T-cell (primary cell): Measurements from ENCODE around the gene SPPL3. TPM values are rescaled to one million over a fixed set of nuclear protein-coding genes. Genes with fewer than 3 reads are reported as not detected.

ENCODE experiments used
- ATAC-seq, 4 experiments: fragments of 200-7000 bp in 3 of 4; fragments of 150-1000 bp in 1 of 4; cut with Tn5 transposase; replicated peaks in 1 of 4; 1 replicate in 3 of 4; 2 replicates in 1 of 4; pipeline ENCODE4 v1.10.0; 2021; ENCODE audit warnings: moderate library complexity in 3 of 4, mild to moderate bottlenecking in 2 of 4, moderate number of reproducible peaks in 1 of 4
- CTCF ChIA-PET, 2 donors: fragments of 300-600 bp; sonication (Branson Sonifier 250); formaldehyde crosslinking; loops; one replicate each; lab custom pipeline; 2022; ENCODE audit warnings: antibody characterized with exemption in 2 of 2; lab: Charles Lee
- POLR2A ChIA-PET, 2 donors: fragments of 300-600 bp; sonication (Branson Sonifier 250); formaldehyde crosslinking; loops; one replicate each; lab custom pipeline; 2022; ENCODE audit warnings: antibody characterized with exemption in 2 of 2; lab: Charles Lee
- DNase-seq, 35 experiments: peaks; one replicate each; pipeline versions ENCODE4 v3.0.0 to v3.0.0-alpha.2; 2013 to 2023
- H3K27ac ChIP-seq: one replicate; pipeline ENCODE4 v1.5.1; 2013; ENCODE audit warnings: low read length
- H3K27me3 ChIP-seq, 2 experiments: replicated peaks in 1 of 2; 1 replicate in 1 of 2; 2 replicates in 1 of 2; pipeline versions ENCODE4 v1.6.1 to v1.7.0; 2013; ENCODE audit warnings: low read length in 1 of 2, mixed read lengths in 1 of 2; ENCODE audit not compliant: control insufficient read depth in 2 of 2, insufficient read depth in 2 of 2; ENCODE audit errors: extremely low read depth in 1 of 2
- H3K36me3 ChIP-seq, 2 donors: 1 replicate in 1 of 2; 2 replicates in 1 of 2; pipeline versions ENCODE4 v1.6.1 to v1.7.0; 2013; ENCODE audit warnings: low read length in 1 of 2; ENCODE audit not compliant: control insufficient read depth in 2 of 2, insufficient read depth in 1 of 2; ENCODE audit errors: extremely low read depth in 1 of 2
- H3K4me1 ChIP-seq, 2 experiments: 1 replicate in 1 of 2; 2 replicates in 1 of 2; pipeline versions ENCODE4 v1.6.1 to v1.7.0; 2013; ENCODE audit warnings: low read length in 2 of 2, mixed read lengths in 1 of 2; ENCODE audit not compliant: insufficient read depth in 2 of 2, control insufficient read depth in 1 of 2; ENCODE audit errors: extremely low read depth in 1 of 2
- H3K4me3 ChIP-seq, 2 donors: 1 replicate in 1 of 2; 2 replicates in 1 of 2; pipeline versions ENCODE4 v1.5.1 to v1.7.0; 2013; ENCODE audit warnings: mild to moderate bottlenecking in 2 of 2, low read length in 1 of 2, moderate library complexity in 1 of 2; ENCODE audit not compliant: control insufficient read depth in 1 of 2; ENCODE audit errors: extremely low read depth in 1 of 2
- H3K9me3 ChIP-seq: 2 replicates; pipeline ENCODE4 v1.7.0; 2013
- H3K27ac Mint-ChIP-seq, 2 donors: one replicate each; pipeline ENCODE4 v1.8.0; 2020 to 2021; ENCODE audit warnings: mild to moderate bottlenecking in 2 of 2, mixed read lengths in 2 of 2
- H3K27me3 Mint-ChIP-seq, 2 donors: one replicate each; pipeline ENCODE4 v1.8.0; 2021 to 2022; ENCODE audit warnings: mixed read lengths in 2 of 2
- H3K36me3 Mint-ChIP-seq: one replicate; pipeline ENCODE4 v1.8.0; 2021; ENCODE audit warnings: mixed read lengths
- H3K4me1 Mint-ChIP-seq, 3 donors: one replicate each; pipeline ENCODE4 v1.8.0; 2020 to 2022; ENCODE audit warnings: mixed read lengths in 3 of 3, mild to moderate bottlenecking in 1 of 3
- H3K4me3 Mint-ChIP-seq, 3 donors: one replicate each; pipeline ENCODE4 v1.8.0; 2020 to 2022; ENCODE audit warnings: mild to moderate bottlenecking in 3 of 3, mixed read lengths in 3 of 3, moderate library complexity in 3 of 3
- H3K9me3 Mint-ChIP-seq, 3 donors: one replicate each; pipeline ENCODE4 v1.8.0; 2020 to 2022; ENCODE audit warnings: mixed read lengths in 3 of 3
- WGBS: methylation state at CpG from one replicate; pipeline ENCODE4 v1.1.5; 2013; ENCODE audit warnings: missing lambda C conversion rate; ENCODE audit not compliant: insufficient coverage; 5-methylcytosine and 5-hydroxymethylcytosine counted together
- total RNA-seq, 35 experiments: library from RNA in 6 of 35; stranded (reverse) in 6 of 35; fragments of 120-200 nt in 1 of 35; gene quantifications; one replicate each; pipeline versions ENCODE4 v1.2.1 to v1.2.4 and lab custom pipeline; 2013 to 2026

Gene SPPL3
- total RNA-seq, 5 donors from 2014 or later (not counting 1 experiment from before 2014, with no cell fraction given) = 36.5 to 46.6 (median 41.8) TPM

DNA sequence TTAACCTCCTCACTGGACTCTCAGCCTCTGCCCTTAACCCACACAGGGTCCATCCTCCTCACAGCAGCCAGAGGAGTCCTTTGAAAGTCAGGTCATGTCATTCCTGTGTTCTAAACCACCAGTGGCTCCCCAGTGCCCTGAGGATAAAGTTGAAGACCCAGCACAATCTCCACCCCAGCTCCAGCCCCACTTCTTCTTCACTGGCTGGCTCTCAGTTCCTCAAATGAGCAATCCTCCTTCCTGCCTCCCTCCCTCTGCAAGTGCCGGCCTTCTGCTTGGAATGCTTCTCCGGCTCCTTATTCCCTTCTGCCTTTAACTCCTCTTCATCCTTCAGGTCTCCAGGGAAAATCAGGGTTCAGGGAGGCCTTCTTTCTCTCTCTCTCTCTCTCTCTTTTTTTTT, 32.0 kb upstream of the SPPL3 start:
- Histone ChIP-seq H3K9me3 (no peaks in the 10 kb centered on the region), H3K27me3 (peaks cover 0 to 18% of the 10 kb centered on the region in 2 experiments), H3K36me3 (no peaks in the 10 kb centered on the region), H3K4me1 (no peaks in the 10 kb centered on the region), H3K4me3 (no peak overlapping the region), H3K27ac (no peak overlapping the region)
- H3K36me3 Mint-ChIP-seq = no peaks in the 10 kb centered on the region
- WGBS = 39% methylated on average over 2 of the region's 2 CpGs
- no peaks in the 10 kb centered on the region for H3K9me3 Mint-ChIP-seq
- H3K4me1 Mint-ChIP-seq = no peaks in the 10 kb centered on the region
- H3K27me3 Mint-ChIP-seq = peaks cover 5 to 8% of the 10 kb centered on the region in 2 donors
- H3K27ac Mint-ChIP-seq = no peak overlapping the region
- POLR2A ChIA-PET = no interaction called here
- ATAC-seq = no peak
- CTCF ChIA-PET = interaction anchor here in 1 of 2 donors (0.6 kb wide), 2 partner anchors 27 to 377 kb away, joined by 3 to 5 read pairs; no protein-coding TSS in a partner anchor
- no peak overlapping the region for H3K4me3 Mint-ChIP-seq
- DNase-seq = peak in 1 of 35 experiments; percentile 9

DNA sequence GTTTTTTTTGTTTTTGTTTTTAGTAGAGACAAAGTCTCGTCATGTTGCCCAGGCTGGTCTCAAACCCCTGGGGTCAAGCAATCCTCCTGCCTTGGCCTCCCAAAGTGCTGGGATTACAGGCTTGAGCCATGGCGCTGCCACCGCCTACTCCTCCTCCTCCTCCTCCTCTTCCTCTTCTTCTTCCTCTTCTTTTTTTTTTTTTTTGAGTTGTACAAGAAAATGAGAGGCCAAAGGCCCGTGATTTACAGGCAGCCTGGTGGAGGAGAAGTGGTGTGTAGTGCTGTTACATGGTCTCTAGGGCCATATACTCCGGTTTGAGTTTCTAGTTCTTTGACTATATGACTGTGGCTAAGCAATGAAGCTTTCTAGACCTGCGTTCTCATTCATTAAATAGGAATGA, 29.6 kb upstream of the SPPL3 start:
- no peak overlapping the region for H3K27ac ChIP-seq
- no CpG with 5 or more reads among the region's 6 CpGs for WGBS
- Mint-ChIP-seq H3K9me3 (no peaks in the 10 kb centered on the region), H3K4me3 (no peak overlapping the region), H3K4me1 (no peaks in the 10 kb centered on the region), H3K27ac (no peak overlapping the region), H3K27me3 (peaks cover 5 to 8% of the 10 kb centered on the region in 2 donors), H3K36me3 (no peaks in the 10 kb centered on the region)
- ATAC-seq = no peak
- no peak overlapping the region for H3K4me3 ChIP-seq
- ChIA-PET POLR2A (no interaction called here), CTCF (no interaction called here)
- H3K9me3 ChIP-seq = no peaks in the 10 kb centered on the region
- no peaks in the 10 kb centered on the region for H3K4me1 ChIP-seq
- no peaks in the 10 kb centered on the region for H3K36me3 ChIP-seq
- H3K27me3 ChIP-seq = peaks cover 0 to 15% of the 10 kb centered on the region in 2 experiments
- no peak for DNase-seq

DNA sequence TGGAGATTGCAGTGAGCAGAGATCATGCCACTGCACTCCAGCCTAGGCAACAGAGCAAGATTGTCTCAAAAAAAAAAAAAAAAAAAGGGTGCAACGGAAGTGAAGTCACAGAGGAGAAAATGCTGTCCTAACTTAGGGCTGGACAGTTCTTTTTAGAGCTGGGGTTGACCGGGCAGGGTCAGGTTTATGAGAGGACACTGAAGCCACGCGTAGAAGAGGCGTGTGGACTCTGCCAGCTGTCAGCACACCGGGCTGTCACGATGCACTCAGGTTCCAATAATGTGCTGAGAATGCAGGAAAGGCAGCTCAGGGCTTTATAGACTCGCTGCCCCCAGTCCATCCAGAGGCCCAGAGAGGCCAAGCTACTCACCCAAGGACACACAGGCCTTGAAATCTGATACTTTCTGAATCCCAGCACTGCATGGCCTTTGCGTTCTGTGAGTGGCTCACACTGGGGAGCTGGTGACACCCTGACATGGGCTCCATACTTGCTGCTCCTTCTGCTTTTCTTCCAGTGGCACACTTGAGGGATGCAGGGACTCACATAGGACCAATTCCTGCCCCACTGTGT, 28.9 kb upstream of the SPPL3 start:
- Mint-ChIP-seq H3K4me1 (no peaks in the 10 kb centered on the region), H3K27me3 (peaks cover 5 to 6% of the 10 kb centered on the region in 2 donors), H3K4me3 (no peak overlapping the region), H3K36me3 (no peaks in the 10 kb centered on the region), H3K9me3 (no peaks in the 10 kb centered on the region), H3K27ac (no peak overlapping the region)
- Histone ChIP-seq H3K36me3 (no peaks in the 10 kb centered on the region), H3K27me3 (peaks cover 0 to 9% of the 10 kb centered on the region in 2 experiments), H3K9me3 (no peaks in the 10 kb centered on the region), H3K4me3 (no peak overlapping the region), H3K4me1 (no peaks in the 10 kb centered on the region), H3K27ac (no peak overlapping the region)
- ChIA-PET CTCF (interaction anchor here in 1 of 2 donors (0.7 kb wide), 1 partner anchor 22 kb away, joined by 4 read pairs; no protein-coding TSS in a partner anchor), POLR2A (no interaction called here)
- WGBS = 80% methylated on average over 7 of the region's 9 CpGs
- ATAC-seq (no peak), DNase-seq (no peak)

DNA sequence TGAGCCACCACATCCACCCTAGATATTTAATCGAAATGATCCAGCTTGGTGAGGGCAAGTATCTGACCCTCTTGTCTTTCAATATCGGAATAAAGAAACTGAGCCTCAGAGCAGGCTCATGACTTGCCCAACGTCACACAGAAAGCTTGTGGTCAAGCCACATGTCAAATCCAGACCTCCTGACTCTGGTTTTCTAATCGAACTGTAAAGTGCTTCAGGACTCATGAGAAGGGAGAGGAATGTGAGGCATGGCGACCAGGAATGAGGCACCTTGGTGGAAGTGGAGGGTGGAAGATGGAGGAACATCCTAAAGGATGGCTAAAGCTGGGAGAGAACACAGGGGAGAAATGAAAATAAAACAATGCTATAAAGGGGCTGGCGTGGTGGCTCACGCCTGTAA, 27.9 kb upstream of the SPPL3 start:
- Histone ChIP-seq H3K27me3 (peaks cover 0 to 2% of the 10 kb centered on the region in 2 experiments), H3K9me3 (no peaks in the 10 kb centered on the region), H3K36me3 (no peaks in the 10 kb centered on the region), H3K27ac (no peak overlapping the region), H3K4me3 (no peak overlapping the region), H3K4me1 (no peaks in the 10 kb centered on the region)
- no peak overlapping the region for H3K4me3 Mint-ChIP-seq
- H3K9me3 Mint-ChIP-seq = no peaks in the 10 kb centered on the region
- no peak for ATAC-seq
- no peak for DNase-seq
- no peaks in the 10 kb centered on the region for H3K4me1 Mint-ChIP-seq
- H3K36me3 Mint-ChIP-seq = no peaks in the 10 kb centered on the region
- ChIA-PET POLR2A (no interaction called here), CTCF (interaction anchor here in 1 of 2 donors (0.7 kb wide), 1 partner anchor 21 kb away, joined by 4 read pairs; no protein-coding TSS in a partner anchor)
- no peak overlapping the region for H3K27ac Mint-ChIP-seq
- H3K27me3 Mint-ChIP-seq = no peaks in the 10 kb centered on the region
- WGBS = 63% methylated on average over 4 of the region's 7 CpGs

DNA sequence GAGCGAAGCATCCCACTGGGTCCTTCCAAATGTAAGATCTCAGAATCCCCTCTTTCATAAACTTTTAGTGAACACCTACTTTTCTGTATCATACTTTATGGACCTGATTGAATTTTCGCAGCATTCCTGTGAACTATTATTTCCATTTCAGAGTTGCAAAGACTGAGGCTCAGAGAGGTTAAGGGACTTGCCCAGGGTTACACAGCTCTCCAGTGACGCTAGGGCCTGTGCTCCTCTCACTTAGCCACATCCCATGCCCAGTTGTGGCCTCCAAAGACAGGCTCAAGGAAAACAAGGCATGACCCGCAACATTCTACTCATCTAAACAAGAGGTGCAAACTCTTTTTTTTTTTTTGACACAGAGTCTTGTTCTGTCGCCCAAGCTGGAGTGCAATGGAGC, 25.9 kb upstream of the SPPL3 start:
- Histone ChIP-seq H3K27me3 (no peaks in the 10 kb centered on the region), H3K4me1 (no peaks in the 10 kb centered on the region), H3K27ac (no peak overlapping the region), H3K9me3 (no peaks in the 10 kb centered on the region), H3K36me3 (no peaks in the 10 kb centered on the region), H3K4me3 (no peak overlapping the region)
- Mint-ChIP-seq H3K4me3 (no peak overlapping the region), H3K27me3 (no peaks in the 10 kb centered on the region), H3K4me1 (no peaks in the 10 kb centered on the region), H3K27ac (no peak overlapping the region), H3K36me3 (no peaks in the 10 kb centered on the region), H3K9me3 (no peaks in the 10 kb centered on the region)
- DNase-seq = no peak
- no peak for ATAC-seq
- POLR2A ChIA-PET = no interaction called here
- CTCF ChIA-PET = interaction anchor here in 1 of 2 donors (0.6 kb wide), 1 partner anchor 10 kb away, joined by 5 read pairs; no protein-coding TSS in a partner anchor
- 92% methylated on average over 2 of the region's 5 CpGs for WGBS

DNA sequence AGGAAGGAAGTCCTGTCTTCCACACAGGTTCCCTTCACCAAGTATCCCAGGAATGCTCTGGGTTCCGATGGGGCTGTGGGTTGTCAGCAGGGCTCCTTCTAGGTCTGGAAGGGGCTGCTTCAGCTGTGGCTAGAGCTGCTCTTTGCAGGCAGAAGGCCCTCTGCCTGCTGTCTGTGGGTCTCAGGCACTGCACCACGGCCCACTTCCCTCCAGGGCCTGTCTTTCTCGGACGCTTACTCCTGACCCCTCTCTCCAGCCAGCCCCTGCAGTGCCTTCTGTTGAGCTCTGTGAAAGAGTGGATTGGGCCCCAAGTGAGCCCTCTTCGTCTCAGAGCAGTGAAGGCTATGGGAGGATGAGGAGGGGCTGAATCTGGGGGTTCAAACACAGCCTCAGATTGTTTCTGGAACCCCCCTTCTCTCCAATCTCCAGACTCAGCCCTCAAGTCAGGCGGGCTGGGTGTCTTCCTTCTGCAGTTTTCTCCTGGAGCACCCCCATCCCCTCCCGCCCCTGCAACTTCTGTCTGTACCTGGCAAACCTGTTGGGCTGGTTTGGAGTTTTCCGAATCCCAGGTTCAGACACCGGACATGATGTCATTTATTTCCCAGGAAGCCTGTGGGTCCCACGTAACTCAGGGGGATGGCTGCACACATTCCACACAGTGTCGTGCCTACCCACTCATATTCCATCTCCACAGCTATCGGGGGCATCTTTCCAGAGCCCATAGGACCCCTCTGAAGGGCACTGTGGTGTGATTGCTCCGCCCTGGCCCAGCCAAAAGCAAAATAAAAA, 24.9 kb upstream of the SPPL3 start:
- Mint-ChIP-seq H3K4me1 (no peaks in the 10 kb centered on the region), H3K27ac (no peak overlapping the region), H3K36me3 (no peaks in the 10 kb centered on the region), H3K27me3 (no peaks in the 10 kb centered on the region), H3K4me3 (no peak overlapping the region), H3K9me3 (no peaks in the 10 kb centered on the region)
- POLR2A ChIA-PET = interaction anchor here in 1 of 2 donors (0.7 kb wide), 1 partner anchor 377 kb away, joined by 3 read pairs; no protein-coding TSS in a partner anchor
- ATAC-seq (no peak), DNase-seq (no peak)
- 86% methylated on average over 8 of the region's 13 CpGs for WGBS
- H3K4me1 ChIP-seq = no peaks in the 10 kb centered on the region
- no peaks in the 10 kb centered on the region for H3K27me3 ChIP-seq
- CTCF ChIA-PET = no interaction called here
- no peak overlapping the region for H3K27ac ChIP-seq
- H3K4me3 ChIP-seq = no peak overlapping the region
- no peaks in the 10 kb centered on the region for H3K36me3 ChIP-seq
- H3K9me3 ChIP-seq = no peaks in the 10 kb centered on the region
